HCT116 (cell line): ENCODE measurements around the gene CDH23. TPM values are rescaled to one million over a fixed set of nuclear protein-coding genes. Genes with fewer than 3 reads are reported as not detected.

Source experiments
- ATAC-seq: fragments of 200-7000 bp; cut with Tn5 transposase; 2 replicates; pipeline ENCODE4 v1.9.1; 2020; ENCODE audit warnings: mild to moderate bottlenecking, moderate library complexity
- BruUV-seq: library from RNA; stranded (reverse); fragments of 400-500 nt; replicated peaks from 2 replicates; lab custom pipeline; 2021; lab: Mats Ljungman, UMichigan
- CTCF ChIA-PET: fragments of 300-600 bp; sonication (Branson Sonifier 250); formaldehyde crosslinking; loops from one replicate; lab custom pipeline; 2021; ENCODE audit warnings: antibody characterized with exemption; lab: Charles Lee
- POLR2A ChIA-PET: fragments of 300-600, 350-600 bp; sonication (Branson Sonifier 250); formaldehyde crosslinking; loops from one replicate; lab custom pipeline; 2021; ENCODE audit warnings: antibody characterized with exemption; lab: Charles Lee
- RAD21 ChIA-PET, 2 experiments: fragments of 300-600 bp; sonication (Branson Sonifier 250); formaldehyde crosslinking; loops; one replicate each; lab custom pipeline; 2023; ENCODE audit warnings: low total read pairs in 2 of 2; ENCODE audit not compliant: uncharacterized antibody in 2 of 2, unreplicated experiment in 2 of 2, low non-redundant PET in 1 of 2; lab: Charles Lee
- DNase-seq: peaks from one replicate; pipeline ENCODE4 v3.0.0-alpha.2; 2010; ENCODE audit warnings: low read depth, low spot score
- H2AFZ ChIP-seq: fragments of 200-600 bp; shearing (Covaris generic), sonication (generic); 2 replicates; pipeline ENCODE4 v1.6.1; 2017; ENCODE audit warnings: low read depth, mixed run types, mixed read lengths, antibody characterized with exemption, low read length; ENCODE audit not compliant: poor library complexity, severe bottlenecking
- H3K27ac ChIP-seq: 2 replicates; pipeline ENCODE4 v1.5.1; 2012; ENCODE audit warnings: low read depth, low read length
- H3K27me3 ChIP-seq: fragments of 200-600 bp; sonication (generic); 2 replicates; pipeline ENCODE4 v1.6.1; 2016; ENCODE audit warnings: mixed run types, low read length, mixed read lengths; ENCODE audit not compliant: insufficient read depth
- H3K36me3 ChIP-seq, 2 experiments: fragments of 200-500 bp in 1 of 2; fragments of 200-600 bp in 1 of 2; sonication (Bioruptor generic) in 1 of 2; sonication (generic) in 1 of 2; 2 replicates each; pipeline versions ENCODE4 v1.5.1 to v1.6.1; 2014 to 2016; ENCODE audit warnings: low read length in 2 of 2, inconsistent platforms in 1 of 2, mixed read lengths in 1 of 2, mixed run types in 1 of 2; ENCODE audit not compliant: insufficient read depth in 2 of 2, control insufficient read depth in 1 of 2
- H3K4me1 ChIP-seq, 2 experiments: fragments of 200-600 bp in 1 of 2; sonication (generic) in 1 of 2; 2 replicates each; pipeline versions ENCODE4 v1.5.1 to v1.6.1; 2012 to 2017; ENCODE audit warnings: low read length in 2 of 2, inconsistent platforms in 1 of 2, mild to moderate bottlenecking in 1 of 2, mixed read lengths in 1 of 2, mixed run types in 1 of 2, moderate library complexity in 1 of 2; ENCODE audit not compliant: insufficient read depth in 2 of 2, control insufficient read depth in 1 of 2
- H3K4me2 ChIP-seq: fragments of 200-600 bp; sonication (generic); 2 replicates; pipeline ENCODE4 v1.6.1; 2017; ENCODE audit warnings: mixed run types, low read length, mixed read lengths
- H3K4me3 ChIP-seq, 2 experiments: fragments of 200-600 bp in 1 of 2; sonication (generic) in 1 of 2; replicated peaks in 1 of 2; 2 replicates each; pipeline ENCODE4 v1.5.1; 2011 to 2016; ENCODE audit warnings: low read length in 2 of 2, control low read depth in 1 of 2, low read depth in 1 of 2, mild to moderate bottlenecking in 1 of 2, mixed read lengths in 1 of 2, mixed run types in 1 of 2
- H3K79me2 ChIP-seq: fragments of 200-600 bp; sonication (generic); 2 replicates; pipeline ENCODE4 v1.6.1; 2017; ENCODE audit warnings: mild to moderate bottlenecking, mixed run types, low read length, moderate library complexity, mixed read lengths; ENCODE audit not compliant: insufficient read depth
- H3K9ac ChIP-seq: fragments of 200-600 bp; sonication (generic); 2 replicates; pipeline ENCODE4 v1.6.1; 2016; ENCODE audit warnings: low read length, mixed read lengths
- H3K9me2 ChIP-seq: fragments of 200-600 bp; sonication (generic), shearing (Covaris generic); 2 replicates; pipeline ENCODE4 v1.6.1; 2017; ENCODE audit warnings: mixed run types, mild to moderate bottlenecking, moderate library complexity; ENCODE audit not compliant: insufficient read depth
- H3K9me3 ChIP-seq, 2 experiments: fragments of 200-500 bp in 1 of 2; fragments of 200-600 bp in 1 of 2; sonication (Bioruptor generic) in 1 of 2; sonication (generic) in 1 of 2; 2 replicates each; pipeline ENCODE4 v1.6.1; 2014 to 2017; ENCODE audit warnings: low read length in 2 of 2, mixed read lengths in 2 of 2, inconsistent platforms in 1 of 2, low read depth in 1 of 2, mild to moderate bottlenecking in 1 of 2, mixed run types in 1 of 2, moderate library complexity in 1 of 2; ENCODE audit not compliant: control insufficient read depth in 1 of 2, insufficient read depth in 1 of 2
- H4K20me1 ChIP-seq: fragments of 200-600 bp; sonication (generic), shearing (Covaris generic); 2 replicates; pipeline ENCODE4 v1.6.1; 2017; ENCODE audit warnings: mixed run types, mild to moderate bottlenecking, moderate library complexity; ENCODE audit not compliant: insufficient read depth
- CTCF ChIP-seq, 3 experiments: fragments of 200-600 bp in 1 of 3; sonication (generic) in 1 of 3; IDR thresholded peaks in 2 of 3; conservative IDR thresholded peaks in 1 of 3; 2 replicates each; pipeline ENCODE4 v1.5.1; 2012 to 2017; ENCODE audit warnings: low read depth in 2 of 3, low read length in 2 of 3, antibody characterized with exemption in 1 of 3, borderline replicate concordance in 1 of 3, control low read depth in 1 of 3, mild to moderate bottlenecking in 1 of 3, mixed read lengths in 1 of 3, mixed run types in 1 of 3, moderate library complexity in 1 of 3; ENCODE audit not compliant: insufficient read depth in 1 of 3
- POLR2AphosphoS5 ChIP-seq: IDR thresholded peaks from 2 replicates; pipeline ENCODE4 v1.6.1; 2011; ENCODE audit warnings: mild to moderate bottlenecking, low read depth, low read length, moderate library complexity
- TCF7L2 ChIP-seq: IDR thresholded peaks from 2 replicates; pipeline ENCODE4 v1.7.0; 2011; ENCODE audit warnings: borderline replicate concordance, inconsistent platforms; ENCODE audit not compliant: insufficient read depth, insufficient read length; ENCODE audit errors: extremely low read depth
- ZBTB33 ChIP-seq: IDR thresholded peaks from 2 replicates; pipeline ENCODE4 v1.6.1; 2011; ENCODE audit warnings: mild to moderate bottlenecking, low read length, moderate library complexity; ENCODE audit not compliant: insufficient replicate concordance; ENCODE audit errors: extremely low read depth
- intact Hi-C: fragments of 100-400 bp; cut with micrococcal nuclease; formaldehyde crosslinking; loops from 2 replicates; pipeline ENCODE4 v1.10.0; 2022
- total RNA-seq: library from RNA; stranded (reverse); gene quantifications from one replicate; pipeline ENCODE4 v1.2.1, GENCODE V29; 2021; ENCODE audit not compliant: unreplicated experiment
- TF ChIP-seq, protein P1 (sequence below): IDR thresholded peaks from 2 replicates; pipeline ENCODE4 v1.6.1; 2012
- TF ChIP-seq, protein P2 (sequence below): IDR thresholded peaks from 2 replicates; pipeline ENCODE4 v1.6.1; 2012

Gene CDH23
- total RNA-seq, 1 experiment from 2014 or later, result not detected

DNA sequence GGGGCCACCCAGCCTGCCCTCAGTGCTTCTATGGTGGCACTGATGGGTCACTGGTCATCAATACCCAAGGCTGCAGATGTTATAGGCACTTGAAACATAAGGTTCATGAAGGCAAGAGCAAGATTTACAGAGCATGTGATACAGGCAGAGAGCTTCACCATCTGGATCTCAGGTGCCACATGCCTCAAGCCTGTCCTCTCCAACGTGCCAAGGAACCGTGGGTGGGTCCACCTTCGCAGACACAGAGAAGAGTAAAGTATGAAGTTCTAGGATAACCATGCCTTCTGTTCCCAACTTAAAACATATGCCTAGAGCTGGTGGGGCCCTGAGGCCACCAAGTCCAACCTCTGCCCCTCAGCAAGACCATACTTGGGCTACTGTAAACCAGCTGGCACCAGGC is 26.7 kb upstream of the CDH23 start:
- DNase-seq (no peak), ATAC-seq (no peak)
- Histone ChIP-seq H3K36me3 (no peaks in the 10 kb centered on the region), H3K27ac (no peak overlapping the region), H3K4me3 (no peak overlapping the region), H3K79me2 (no peaks in the 10 kb centered on the region), H3K9ac (no peak overlapping the region), H4K20me1 (no peaks in the 10 kb centered on the region), H3K27me3 (no peaks in the 10 kb centered on the region), H3K9me2 (no peaks in the 10 kb centered on the region), H3K4me1 (peaks cover 9 to 28% of the 10 kb centered on the region in 2 experiments; a peak in 3 of 4 replicates), H3K9me3 (no peaks in the 10 kb centered on the region), H3K4me2 (no peak overlapping the region), H2AFZ (no peak overlapping the region)
- RAD21 ChIA-PET, result no interaction called here
- POLR2A ChIA-PET, result no interaction called here
- CTCF ChIA-PET, result no interaction called here
- no TSS peak for BruUV-seq
- intact Hi-C loops, result no loop called here
- TF ChIP-seq, protein P1, sequence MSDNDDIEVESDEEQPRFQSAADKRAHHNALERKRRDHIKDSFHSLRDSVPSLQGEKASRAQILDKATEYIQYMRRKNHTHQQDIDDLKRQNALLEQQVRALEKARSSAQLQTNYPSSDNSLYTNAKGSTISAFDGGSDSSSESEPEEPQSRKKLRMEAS, result no peak
- no peak for TF ChIP-seq POLR2AphosphoS5

DNA sequence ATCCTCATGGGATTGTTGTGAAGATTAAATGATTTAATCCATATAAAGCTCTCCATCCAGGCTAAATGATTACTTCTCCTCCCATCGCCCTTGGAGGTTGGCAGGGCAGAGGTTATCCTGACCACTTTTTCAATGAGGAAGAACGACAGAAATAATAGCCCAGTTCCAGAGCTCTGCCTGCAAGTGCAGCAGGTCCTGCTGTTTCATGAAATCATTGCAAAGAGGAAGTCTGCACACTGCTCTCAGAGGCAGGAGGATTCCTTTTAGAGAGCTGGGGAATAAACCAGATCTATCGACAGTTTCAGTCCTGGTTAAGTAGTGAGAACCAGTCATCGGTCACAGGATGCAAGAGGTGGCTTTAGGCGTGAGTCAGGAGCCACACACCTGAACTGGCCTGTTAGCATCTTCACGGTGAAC is 25.0 kb upstream of the CDH23 start:
- no peaks in the 10 kb centered on the region for H3K27me3 ChIP-seq
- no peaks in the 10 kb centered on the region for H4K20me1 ChIP-seq
- H3K79me2 ChIP-seq, result no peaks in the 10 kb centered on the region
- no peak overlapping the region for H2AFZ ChIP-seq
- no peak overlapping the region for H3K4me3 ChIP-seq
- no peak for DNase-seq
- intact Hi-C loops, result no loop called here
- RAD21 ChIA-PET, result no interaction called here
- no peak overlapping the region for H3K4me2 ChIP-seq
- H3K9me2 ChIP-seq, result no peaks in the 10 kb centered on the region
- no peak for ATAC-seq
- no peaks in the 10 kb centered on the region for H3K9me3 ChIP-seq
- no peak overlapping the region for H3K9ac ChIP-seq
- POLR2A ChIA-PET, result no interaction called here
- peaks cover 6 to 21% of the 10 kb centered on the region in 2 experiments; a peak in 3 of 4 replicates for H3K4me1 ChIP-seq
- no peak overlapping the region for H3K27ac ChIP-seq
- CTCF ChIA-PET, result interaction anchor here (3.0 kb wide), 1 partner anchor 52 kb away, joined by 11 read pairs; the partner anchor contains the start of gene SLC29A3
- no peaks in the 10 kb centered on the region for H3K36me3 ChIP-seq
- no peak for TF ChIP-seq TCF7L2
- TF ChIP-seq ZBTB33, result no peak
- TF ChIP-seq CTCF (IDR thresholded peaks at IDR 0.05 in 2 of 3, conservative IDR thresholded peaks at IDR 0.05 in 1 of 3; ENCODE audit: borderline replicate concordance in 1 of 3, insufficient read depth in 1 of 3, low read depth in 2 of 3, low read length in 2 of 3), result no peak
- TF ChIP-seq, protein P2, sequence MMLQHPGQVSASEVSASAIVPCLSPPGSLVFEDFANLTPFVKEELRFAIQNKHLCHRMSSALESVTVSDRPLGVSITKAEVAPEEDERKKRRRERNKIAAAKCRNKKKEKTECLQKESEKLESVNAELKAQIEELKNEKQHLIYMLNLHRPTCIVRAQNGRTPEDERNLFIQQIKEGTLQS, result no peak
- BruUV-seq, result no TSS peak
